HG03432 (cell line): ENCODE data around the gene PPM1M.

Experiments used
- ATAC-seq: cut with Tn5 transposase; IDR thresholded peaks from one replicate; pipeline ENCODE4 v1.9.1; 2021; ENCODE audit warnings: mild to moderate bottlenecking, moderate library complexity; ENCODE audit not compliant: unreplicated experiment

Gene PPM1M

DNA sequence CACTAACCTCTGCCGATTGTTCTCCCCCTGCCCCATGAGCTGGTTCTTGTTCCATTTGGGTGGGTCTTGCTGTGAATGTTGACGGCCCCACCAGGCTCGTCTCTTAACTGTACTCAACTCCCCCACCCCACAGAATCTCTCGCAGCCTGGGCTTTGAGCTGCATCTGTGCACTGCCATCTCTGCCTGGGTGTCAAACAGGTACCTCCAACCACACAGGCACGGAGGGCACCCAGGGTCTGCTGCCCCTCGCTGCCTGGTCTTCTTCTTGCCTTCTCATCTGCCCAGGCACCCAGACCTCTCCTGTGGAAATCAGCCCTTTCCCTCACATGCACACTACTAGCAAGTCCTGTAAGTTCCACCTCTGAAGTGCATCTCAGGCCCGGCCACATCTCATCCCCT lies 30.2 kb upstream of the PPM1M start:
- no peak for ATAC-seq

DNA sequence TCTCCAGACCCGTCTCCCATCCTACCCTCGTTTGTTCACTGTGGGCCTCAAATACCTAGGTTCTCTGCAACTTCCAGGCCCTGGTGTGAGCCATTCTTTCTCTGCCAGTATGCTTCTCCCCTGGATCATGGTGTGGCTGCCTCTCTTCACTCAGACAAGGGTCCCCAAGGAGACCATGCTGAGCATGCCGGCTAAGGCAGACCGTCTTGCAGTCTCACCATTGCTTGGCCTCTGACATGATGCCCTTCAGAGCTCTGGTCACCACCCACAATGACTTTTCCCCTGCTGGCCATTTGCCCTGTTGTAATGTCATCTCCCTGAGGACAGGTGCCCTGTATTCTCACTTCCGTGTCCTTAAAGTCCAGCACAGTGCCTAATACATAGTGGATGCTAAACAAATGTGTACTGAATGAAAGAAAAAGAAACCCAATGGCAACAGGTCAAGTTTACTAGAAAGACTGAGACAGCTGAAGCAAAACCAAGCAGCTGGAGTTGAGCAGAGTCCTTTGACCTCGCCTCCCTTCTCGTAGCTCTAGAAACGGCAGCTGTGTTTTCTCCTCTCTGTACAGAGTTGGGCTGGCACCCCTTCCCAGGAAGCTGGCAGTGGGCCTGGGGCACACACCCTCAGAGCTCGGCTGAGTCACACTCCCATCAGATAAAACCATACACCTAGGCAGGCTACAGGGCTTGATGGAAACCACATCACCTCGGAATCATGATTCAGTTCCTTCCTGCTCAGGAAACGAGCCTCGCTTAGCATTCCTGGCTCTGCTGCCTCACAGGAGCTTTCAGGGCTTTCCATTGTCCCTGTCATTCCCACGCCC lies 28.8 kb upstream of the PPM1M start:
- no peak for ATAC-seq

DNA sequence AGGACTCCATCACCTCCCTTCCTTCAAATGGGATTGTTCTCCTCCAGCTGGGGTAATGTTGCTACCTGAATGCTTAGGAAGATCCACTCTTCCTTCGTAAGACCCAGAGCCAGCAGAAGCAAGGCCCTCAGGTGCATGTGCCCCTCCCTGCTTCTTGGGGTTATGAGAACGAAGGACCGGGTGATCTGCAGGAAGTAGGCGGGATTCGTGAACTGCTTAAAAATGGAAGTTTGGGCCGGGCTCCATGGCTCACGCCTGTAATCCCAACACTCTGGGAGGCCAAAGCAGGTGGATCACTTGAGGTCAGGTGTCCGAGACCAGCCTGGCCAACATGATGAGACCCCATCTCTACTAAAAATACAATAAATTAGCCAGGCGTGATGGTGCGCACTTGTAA lies 28.2 kb upstream of the PPM1M start:
- no peak for ATAC-seq

DNA sequence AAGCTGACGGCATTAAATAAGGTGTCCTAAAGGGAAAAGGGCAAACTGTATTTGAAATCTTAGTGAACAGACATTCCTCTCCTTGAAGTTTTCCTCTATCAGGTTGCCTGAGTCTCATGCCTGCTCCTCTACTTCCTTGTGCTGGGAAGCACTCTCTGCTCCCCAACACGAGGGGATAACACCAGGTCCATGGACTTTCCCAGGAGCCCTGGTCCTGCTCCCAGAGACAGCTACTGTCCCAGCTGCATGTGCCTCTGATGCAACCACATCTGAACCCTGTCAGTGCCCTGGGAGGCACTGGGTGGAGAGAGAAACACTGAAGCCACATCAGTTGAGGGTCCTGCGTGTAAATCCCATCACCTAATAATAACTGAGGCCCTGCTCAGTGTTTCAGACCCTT lies 27.5 kb upstream of the PPM1M start:
- no peak for ATAC-seq

DNA sequence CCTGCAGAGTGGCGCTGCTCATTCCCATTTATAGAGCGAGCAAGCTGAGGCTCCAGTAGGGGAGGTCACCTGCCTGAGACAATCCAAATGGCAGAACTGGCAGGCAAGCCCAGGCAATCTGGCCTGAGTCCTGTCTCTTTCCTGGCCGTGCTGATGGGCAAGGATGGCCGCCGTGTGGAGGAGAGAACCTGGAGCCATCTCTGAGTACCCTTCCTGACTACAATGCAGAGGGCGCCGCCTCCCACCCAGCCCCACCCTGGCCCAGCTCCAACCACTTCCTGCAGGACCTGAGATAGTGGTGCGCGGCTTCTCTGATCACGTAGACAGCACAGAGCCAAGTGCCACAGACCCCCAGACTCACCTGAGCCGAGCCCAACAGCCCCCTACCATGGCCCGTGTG lies 27.1 kb upstream of the PPM1M start:
- ATAC-seq: no peak

DNA sequence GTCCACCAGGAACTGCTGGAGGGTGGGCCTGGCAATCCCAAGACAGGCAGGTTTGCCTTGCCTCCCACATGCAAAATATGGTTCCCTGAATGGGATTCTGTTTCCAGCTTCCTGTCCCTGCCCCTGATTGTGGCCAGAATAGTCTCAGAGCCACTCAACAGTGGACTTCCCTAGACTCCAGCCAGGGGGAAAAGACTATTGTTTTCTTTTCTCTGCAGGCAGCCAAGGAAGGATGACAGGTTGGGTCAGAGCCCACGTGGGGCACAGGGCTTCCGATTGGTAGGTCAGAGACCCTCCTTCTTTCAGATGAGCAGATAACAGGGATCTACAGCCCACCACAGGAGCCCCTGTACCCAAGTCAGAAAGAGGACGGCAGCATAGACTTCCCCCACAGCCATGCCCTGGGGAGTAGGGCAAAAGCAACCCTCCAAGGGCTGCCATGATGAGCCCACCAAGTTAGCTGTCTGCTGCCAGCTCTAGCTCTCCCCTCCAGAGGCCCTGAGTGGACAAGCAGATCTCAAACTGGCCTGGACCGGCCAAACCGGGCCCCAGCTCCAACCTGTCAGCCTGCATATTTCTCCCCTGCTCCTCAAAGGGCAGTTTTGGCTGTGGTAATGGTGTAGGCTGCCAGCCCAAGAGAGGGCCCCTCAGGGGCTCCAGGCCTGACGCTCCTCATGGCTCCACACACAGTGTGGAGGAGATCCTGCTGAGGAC lies 26.5 kb upstream of the PPM1M start:
- no peak for ATAC-seq

DNA sequence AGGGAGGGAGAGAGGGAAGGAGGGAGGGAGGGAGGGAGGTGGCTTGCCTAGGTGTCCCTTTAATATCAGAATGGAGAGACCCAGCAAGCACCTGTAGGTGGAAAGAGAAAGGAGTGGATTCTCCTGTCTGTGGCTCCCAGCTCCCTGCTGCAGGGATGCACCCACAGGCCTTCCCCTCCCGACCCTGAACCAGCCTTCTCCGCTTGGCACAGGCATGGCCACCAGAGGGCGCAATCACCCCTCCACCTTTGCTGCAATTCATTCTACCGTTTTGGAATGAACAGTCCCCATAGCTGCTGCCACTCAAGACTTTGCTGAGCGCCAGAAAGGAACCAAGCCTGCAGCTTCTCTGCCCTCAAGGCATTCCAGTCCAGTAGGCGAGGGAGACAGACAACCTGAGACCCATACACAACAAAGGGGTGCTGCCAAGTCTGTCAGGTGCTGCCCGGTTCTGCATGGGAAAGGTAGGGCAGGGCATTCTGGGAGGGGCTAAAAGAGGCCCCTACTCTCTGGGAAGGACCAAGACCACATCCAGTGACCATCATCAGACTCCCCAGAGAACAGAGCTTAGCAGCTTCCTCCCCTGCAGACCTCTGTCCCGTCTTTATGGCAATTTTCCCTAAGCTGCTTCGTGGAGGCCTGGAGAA lies 25.1 kb upstream of the PPM1M start:
- ATAC-seq: no peak

DNA sequence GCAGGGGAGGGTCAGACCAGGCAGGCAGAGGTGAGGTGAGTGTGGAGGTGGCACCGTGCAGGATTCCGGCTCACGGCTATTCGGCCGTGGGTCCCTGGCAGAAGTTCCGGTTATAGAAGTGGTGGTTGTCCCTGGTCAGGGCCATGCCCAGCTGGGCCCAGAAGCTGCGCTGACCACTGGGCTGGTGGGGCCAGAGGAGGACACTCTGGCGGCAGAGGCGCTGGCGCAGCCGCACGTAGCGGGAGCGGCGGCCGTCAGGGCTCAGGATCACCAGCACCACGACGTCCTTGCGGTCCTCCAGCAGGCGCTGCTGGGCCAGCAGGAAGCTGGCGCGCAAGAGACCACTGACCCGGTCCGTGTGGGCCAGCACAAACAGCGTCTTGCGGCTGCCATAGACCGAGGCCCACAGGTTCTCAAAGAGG lies 24.4 kb upstream of the PPM1M start:
- ATAC-seq: no peak

DNA sequence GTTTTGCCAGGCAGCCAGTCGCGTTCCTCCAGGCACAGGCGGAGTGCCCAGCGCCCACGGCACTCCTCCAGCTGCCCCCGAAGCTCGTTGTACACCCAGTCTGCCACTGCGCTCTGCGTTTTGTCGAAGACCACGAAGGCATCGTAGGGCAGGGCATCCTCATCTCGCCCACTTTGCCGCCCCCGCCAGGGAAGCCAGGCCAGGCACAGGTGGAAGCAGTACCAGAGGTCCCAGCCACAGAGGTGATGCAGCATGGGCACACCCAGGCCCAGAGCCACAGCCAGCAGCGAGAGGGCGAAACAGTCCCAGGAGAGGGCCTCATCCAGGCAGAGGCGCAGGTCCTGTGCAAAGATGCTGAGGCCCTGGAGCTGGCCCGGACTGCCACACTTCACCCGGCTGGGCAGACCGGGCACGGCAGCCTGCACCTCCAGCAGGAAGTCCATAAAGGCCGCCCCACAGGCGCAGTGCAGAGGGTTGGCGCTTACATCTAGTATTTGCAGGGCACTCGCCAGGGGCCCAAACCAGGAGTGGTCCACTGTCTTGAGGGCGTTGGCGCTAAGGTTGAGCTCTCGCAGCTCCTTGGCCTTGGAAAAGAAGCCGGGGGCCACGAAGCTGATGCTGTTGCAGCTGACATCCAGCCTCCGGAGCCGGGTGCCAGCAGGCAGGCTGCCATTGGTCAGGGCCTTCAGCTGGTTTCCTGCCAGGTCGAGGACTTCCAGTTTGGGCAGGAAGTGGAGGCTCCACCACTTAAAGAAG lies 23.8 kb upstream of the PPM1M start:
- no peak for ATAC-seq

DNA sequence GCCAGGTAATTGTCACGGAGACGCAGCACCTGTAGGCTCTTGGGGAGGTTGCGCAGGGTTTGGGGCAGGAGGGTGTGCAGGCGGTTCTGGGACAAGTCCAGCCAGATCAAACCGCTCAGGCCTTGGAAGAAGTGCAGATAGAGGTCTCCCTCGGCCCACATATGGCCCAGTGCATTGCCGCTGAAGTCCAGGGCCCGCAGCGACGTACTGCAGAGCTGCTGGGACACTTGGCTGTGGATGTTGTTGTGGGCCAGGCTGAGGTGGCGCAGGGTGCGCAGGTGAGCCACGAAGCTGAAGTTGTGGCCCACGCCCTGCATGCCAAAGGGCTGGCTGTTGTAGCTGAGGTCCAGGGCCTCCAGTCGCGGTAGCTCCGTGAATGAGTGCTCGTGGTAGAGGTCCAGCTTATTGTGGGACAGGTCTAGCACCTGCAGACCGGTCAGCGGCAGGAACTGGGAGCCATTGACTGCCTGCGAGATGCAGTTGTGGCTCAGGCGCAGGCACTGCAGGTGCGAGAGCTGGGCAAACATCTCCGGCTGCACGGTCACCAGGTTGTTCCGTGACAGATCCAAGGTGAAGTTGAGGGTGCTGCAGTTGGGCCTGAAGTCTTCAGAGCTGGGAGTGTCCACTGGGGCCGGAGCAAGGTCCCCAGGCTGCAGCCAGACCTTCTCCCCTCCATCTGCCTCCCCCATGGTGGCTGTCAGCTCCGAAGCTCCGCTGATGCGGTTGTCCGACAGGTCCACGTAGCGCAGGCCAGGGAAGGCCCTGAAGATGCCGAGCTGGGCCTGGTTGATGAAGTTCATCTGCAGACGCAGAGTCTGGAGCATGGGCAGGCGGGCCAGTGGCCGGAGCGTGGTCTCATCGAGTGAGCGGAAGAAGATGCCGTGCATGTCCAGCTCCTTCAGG lies 23.0 kb upstream of the PPM1M start:
- ATAC-seq: no peak

DNA sequence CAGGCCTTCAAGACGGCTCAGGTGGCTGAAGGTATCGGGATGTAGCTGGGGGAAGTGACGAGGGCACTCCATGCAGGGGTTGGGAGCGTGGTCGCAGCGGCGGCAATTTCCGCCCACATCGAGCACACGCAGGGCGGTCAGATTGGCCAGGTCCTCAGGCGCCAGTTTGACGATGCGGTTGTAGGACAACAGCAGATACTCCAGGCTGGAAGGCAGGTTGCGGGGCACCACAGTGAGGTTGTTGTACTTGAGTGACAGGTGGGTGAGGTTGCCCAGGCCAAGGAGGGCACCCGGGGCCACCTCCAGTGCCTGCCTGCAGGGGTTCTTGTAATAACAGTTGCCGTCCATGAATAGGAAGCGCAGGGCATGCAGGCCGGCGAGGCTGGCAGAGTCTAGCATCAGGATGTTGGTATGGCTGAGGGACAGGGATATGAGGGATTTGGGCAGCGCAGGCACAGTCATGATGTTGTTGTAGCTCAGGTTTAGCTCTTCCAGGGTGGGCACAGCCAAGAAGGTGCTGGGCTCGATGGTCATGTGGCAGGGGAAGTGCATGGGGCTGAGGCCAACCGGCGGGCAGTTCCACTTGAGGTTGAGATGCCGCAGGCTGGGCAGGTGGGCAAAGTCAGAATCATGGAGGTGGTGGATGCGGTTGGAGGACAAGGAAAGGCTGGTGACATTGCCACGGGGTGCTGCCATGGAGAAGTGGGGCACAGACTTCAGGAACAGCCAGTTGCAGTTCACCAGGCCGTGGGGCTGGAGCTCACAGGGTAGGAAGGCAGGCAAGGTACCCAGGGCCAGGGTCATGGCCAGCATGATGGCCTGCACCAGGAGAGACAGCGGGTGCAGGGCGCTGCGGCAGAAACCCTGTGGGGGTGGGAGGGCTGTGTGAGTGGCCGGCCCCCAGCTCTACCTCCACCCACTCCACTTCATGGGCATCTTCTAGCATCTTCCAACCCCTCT lies 21.8 kb upstream of the PPM1M start:
- no peak for ATAC-seq

DNA sequence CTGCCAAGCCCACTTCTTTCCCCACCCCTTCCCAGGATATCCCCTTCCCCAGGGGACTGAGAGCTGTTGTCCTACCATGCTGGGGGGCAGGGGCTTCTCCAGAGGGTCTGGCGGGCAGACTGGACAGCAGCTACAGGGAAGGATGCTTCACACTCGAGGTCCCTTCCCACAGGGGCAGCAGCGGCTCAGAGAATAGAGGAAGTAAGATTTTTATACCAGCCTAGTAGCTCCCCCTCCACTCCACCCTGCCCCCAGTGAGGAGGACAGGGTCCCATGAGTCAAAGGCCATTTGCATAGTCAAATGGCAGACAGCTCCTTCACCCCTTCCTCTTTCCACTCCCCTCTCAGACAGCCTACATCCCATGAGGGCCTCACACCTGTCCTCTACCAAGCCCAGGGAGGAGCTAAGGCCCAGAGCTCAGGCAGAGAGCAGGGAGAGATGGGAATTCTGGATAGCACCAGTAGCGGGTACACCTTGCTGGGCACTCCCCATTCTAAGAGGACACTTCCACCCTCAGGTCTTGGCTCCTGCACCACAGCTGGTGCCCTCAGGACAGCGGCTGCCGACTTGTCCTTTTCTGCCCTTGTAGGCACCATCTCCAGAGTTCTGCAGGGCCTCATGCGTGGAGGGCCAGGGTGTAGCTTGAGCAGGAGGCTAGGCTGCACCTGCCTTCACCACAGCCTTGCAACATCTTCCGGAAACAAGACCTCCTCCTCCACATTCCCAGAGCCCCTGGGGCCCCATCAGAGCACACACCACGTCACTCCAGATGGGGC lies 19.9 kb upstream of the PPM1M start, which contains the start of gene TLR9:
TLR9 (minus strand) TSS at position 194 of the 777 bp plus-strand sequence; CDS start at position 78, 116 bp downstream.
- peak; percentile 75 for ATAC-seq

DNA sequence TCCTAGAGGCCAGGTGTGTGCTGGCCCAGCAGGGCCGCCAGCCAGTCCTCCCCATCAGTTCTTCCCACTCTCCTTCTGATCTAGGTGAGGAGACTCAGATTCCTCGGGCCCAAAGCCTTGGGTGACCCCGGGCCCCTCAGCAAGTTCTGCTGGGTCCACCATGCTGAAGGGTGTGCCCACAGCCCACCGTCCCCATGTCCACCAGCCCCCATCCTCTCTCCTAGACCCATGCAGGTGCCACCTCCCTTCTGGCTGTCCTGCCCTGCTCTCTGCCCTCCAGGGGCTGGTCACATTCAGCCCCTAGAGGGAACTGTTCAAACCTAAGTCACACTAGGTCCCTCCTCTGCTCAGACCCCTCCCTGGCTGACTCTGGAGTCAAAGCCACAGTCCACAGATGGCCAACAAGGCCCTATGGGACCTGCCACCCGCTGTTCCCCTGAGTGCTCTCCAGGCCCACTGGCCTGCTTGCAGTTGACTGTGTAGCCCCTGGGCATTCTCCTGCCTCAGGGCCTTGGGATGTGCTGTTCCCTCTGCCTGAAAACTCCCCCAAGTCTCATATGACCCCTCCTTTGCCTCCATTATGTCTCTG lies 19.2 kb upstream of the PPM1M start:
- peak; percentile 11 for ATAC-seq

DNA sequence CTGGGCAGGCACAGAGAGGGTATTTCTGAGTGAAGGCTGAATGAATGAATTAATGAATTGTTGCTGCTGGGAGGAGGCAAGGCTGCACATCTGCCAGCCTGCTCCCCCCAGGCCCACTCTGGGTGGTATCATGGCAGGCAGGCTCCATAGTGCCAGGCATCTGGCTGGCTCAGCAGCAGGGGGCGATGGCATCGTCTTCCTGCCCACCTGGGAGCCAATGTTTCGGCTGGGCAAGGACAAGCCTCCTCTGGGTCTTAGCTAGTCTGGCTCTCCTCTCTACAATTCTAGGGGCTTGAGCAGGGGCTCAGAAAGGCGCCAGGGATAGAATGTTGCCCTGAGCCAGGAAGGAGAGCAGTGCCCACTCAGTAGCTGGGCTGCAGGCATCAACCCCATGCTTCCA lies 18.4 kb upstream of the PPM1M start:
- no peak for ATAC-seq

DNA sequence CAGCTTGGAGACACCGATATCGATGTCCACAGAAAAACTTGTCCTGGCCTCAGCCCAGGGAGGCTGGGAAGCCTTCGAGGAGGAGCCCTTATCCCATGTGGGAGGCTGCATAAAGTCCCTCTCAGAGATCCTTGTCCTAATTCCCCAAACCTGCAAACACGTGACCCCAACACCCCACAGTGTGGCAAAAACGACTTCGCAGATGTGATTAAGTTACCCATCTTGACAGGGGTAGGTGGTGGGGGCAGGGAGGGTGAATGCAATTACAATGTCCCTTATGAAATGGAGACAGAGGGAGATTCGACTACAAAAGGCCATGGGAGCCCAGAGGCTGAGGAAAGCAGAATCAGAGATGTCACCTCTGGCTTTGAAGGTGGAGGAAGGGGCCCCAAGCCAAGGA lies 17.8 kb upstream of the PPM1M start:
- no peak for ATAC-seq

DNA sequence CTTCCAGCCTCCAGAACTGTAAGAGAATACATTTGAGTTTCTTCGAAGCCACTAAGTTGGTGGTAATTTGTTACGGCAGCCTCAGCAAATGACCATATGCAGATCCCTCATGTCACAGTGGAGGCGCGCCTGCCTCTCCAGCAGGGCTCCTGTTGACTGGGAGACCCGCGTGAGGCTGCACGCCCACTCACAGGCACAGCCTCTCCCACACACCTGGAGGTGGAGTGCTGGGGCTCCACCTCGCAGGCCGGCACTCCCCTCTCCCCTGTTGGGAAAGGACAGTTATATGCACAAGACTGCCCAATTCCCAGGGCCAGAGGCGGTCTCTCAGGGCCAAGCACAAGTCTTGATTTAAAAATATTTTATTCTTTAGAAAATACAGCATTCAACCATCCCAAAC lies 17.3 kb upstream of the PPM1M start:
- ATAC-seq: no peak

DNA sequence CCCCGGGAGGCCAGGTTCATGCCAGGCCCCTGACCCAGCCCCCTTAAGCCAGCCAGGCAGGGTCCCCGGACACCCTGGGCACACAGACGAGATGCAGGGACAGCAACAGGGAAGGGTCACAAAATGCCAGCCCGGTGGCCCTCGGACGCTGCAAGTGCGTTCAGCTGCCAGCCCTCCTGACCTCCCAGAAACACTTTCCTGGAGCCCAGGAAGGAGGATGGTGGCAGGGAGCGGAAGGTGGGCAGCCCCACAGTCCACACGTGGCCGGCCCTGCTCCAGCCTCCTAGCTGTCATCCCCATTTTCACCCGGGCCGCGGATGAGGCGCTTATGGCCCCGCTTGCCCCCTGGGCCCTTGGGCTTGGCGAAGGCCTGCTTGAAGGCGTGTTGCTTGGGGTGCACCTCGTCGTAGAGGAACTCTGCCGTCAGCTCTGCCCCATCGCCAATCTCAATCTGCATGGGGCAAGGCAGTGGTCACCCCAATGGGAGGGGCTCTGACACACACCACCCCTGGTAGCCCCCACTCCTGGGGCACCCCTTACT lies 16.7 kb upstream of the PPM1M start:
- no peak for ATAC-seq

DNA sequence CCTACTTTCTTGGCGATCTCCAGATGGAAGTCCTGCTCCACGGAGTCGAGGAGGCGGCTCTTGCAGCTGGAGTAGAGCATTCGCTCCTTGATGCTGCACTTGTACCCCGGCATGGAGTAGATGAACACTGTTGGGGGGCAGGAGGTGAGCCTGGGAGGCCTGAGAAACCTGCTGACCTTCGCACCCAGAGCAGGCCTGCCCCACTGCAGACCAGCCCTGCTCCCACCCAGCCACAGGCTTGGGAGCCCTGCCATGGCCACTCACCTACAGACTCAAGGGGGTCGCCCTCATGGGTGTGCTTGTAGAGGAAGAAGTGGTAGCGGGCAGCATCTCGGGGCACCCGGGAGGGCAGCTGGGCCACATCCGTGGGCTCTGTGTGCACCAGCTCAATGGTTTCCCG lies 15.9 kb upstream of the PPM1M start:
- ATAC-seq: no peak
